Measurements from ENCODE around the gene EHBP1. TPM values are rescaled to one million over a fixed set of nuclear protein-coding genes. Genes with fewer than 3 reads are reported as not detected.
A peak's percentile ranks its signal among the peaks of the same experiment; 100 is the strongest.

The EHBP1 gene
- total and polyA plus RNA-seq, 2 donors (not counting 1 experiment from before 2014, with no cell fraction given) = 129 to 191 TPM

- no peak overlapping the region for H2AFZ ChIP-seq (ENCODE audit: low read length)
- no peak for TF ChIP-seq CTCF (conservative IDR thresholded peaks at IDR 0.05 in 1 of 2, IDR thresholded peaks at IDR 0.05 in 1 of 2; ENCODE audit: low read depth in 1 of 2, low read length in 2 of 2)
- TF ChIP-seq EZH2 (IDR thresholded peaks at IDR 0.05; ENCODE audit: low read length, missing control alignments) = peak; percentile 41
- no peaks in the 10 kb centered on the region for H3K9me3 ChIP-seq (ENCODE audit: control insufficient read depth, insufficient read depth, low read depth, low read length)
- no peaks in the 10 kb centered on the region for H4K20me1 ChIP-seq (ENCODE audit: control insufficient read depth, extremely low read depth, insufficient read depth, low read length)
- H3K4me3 ChIP-seq (replicated peaks in 1 of 4; ENCODE audit: control extremely low read depth in 1 of 4, insufficient read depth in 1 of 4, low read depth in 3 of 4, low read length in 4 of 4) = peak overlapping the region; percentile 14 to 56 (median 32)
- H3K79me2 ChIP-seq (ENCODE audit: control insufficient read depth, insufficient read depth, low read length) = no peaks in the 10 kb centered on the region
- no peak overlapping the region for H3K9ac ChIP-seq (ENCODE audit: insufficient read depth, low read length)
- DNase-seq (ENCODE audit: low read depth in 2 of 2) = no peak
- no peaks in the 10 kb centered on the region for H3K4me1 ChIP-seq (ENCODE audit: control insufficient read depth, extremely low read depth, insufficient read depth, low read length)
- peaks cover 54% of the 10 kb centered on the region for H3K27me3 ChIP-seq (ENCODE audit: control insufficient read depth, insufficient read depth, low read length)
- H3K27ac ChIP-seq (ENCODE audit: insufficient read depth, low read length) = no peak overlapping the region
- H3K4me2 ChIP-seq (ENCODE audit: extremely low read depth, insufficient read depth, low read length) = peak overlapping the region; percentile 89
- peaks cover 3% of the 10 kb centered on the region for H3K36me3 ChIP-seq (ENCODE audit: control insufficient read depth, insufficient read depth, low read length)
Measured at GRCh38 chr2:63049211-63049969, 343.9 kb downstream of the EHBP1 start.

GRCh38 chr2:63049970-63050333, 344.4 kb downstream of the EHBP1 start:
- no peaks in the 10 kb centered on the region for H4K20me1 ChIP-seq (ENCODE audit: control insufficient read depth, extremely low read depth, insufficient read depth, low read length)
- peaks cover 2% of the 10 kb centered on the region for H3K36me3 ChIP-seq (ENCODE audit: control insufficient read depth, insufficient read depth, low read length)
- H3K4me3 ChIP-seq (replicated peaks in 1 of 4; ENCODE audit: control extremely low read depth in 1 of 4, insufficient read depth in 1 of 4, low read depth in 3 of 4, low read length in 4 of 4) = peak overlapping the region; percentile 14 to 56 (median 32)
- no peak overlapping the region for H2AFZ ChIP-seq (ENCODE audit: low read length)
- H3K27ac ChIP-seq (ENCODE audit: insufficient read depth, low read length) = no peak overlapping the region
- DNase-seq (ENCODE audit: low read depth in 2 of 2) = no peak
- no peaks in the 10 kb centered on the region for H3K4me1 ChIP-seq (ENCODE audit: control insufficient read depth, extremely low read depth, insufficient read depth, low read length)
- peak overlapping the region; percentile 89 for H3K4me2 ChIP-seq (ENCODE audit: extremely low read depth, insufficient read depth, low read length)
- peaks cover 60% of the 10 kb centered on the region for H3K27me3 ChIP-seq (ENCODE audit: control insufficient read depth, insufficient read depth, low read length)
- H3K79me2 ChIP-seq (ENCODE audit: control insufficient read depth, insufficient read depth, low read length) = no peaks in the 10 kb centered on the region
- TF ChIP-seq EZH2 (IDR thresholded peaks at IDR 0.05; ENCODE audit: low read length, missing control alignments) (no peak), CTCF (conservative IDR thresholded peaks at IDR 0.05 in 1 of 2, IDR thresholded peaks at IDR 0.05 in 1 of 2; ENCODE audit: low read depth in 1 of 2, low read length in 2 of 2) (no peak)
- H3K9ac ChIP-seq (ENCODE audit: insufficient read depth, low read length) = no peak overlapping the region
- H3K9me3 ChIP-seq (ENCODE audit: control insufficient read depth, insufficient read depth, low read depth, low read length) = no peaks in the 10 kb centered on the region

DNA sequence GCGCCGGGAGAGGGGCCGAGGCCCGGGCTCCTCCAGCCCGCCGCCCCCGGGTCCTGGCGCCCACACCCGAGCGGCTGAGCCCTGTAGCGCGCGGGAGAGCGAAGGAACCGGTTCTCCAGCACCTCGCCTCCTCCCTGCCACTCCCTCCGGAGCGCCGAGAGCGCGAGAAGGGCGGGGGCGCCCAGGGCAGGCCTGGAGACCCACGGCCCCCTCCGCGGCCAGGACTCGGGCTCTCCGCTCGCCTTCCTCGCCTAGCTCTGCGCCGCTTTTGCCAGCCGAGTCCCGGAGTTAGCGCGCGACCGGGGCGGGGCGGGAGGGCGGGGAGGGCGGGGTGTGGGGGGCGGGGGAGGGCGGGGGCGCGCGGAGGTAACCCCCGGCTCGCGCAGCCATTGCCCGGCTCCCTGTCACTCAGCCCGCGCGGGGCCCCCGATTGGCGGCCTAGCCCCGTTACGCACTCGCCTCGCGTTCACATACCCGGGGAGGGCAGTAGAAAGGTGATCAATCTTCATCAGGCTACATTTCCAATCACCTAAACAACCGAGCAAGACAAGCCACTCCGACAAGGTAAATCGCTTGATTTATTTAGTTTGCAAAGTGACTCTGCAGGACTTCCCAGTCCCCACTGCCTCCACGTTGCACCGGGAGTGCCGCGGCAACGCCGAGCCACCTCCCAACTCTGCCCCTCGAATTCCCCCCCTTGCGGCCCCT, 345.0 kb downstream of the EHBP1 start, which contains the start of gene OTX1:
TSS of gene OTX1 (plus strand) at position 497 of the 708 bp plus-strand sequence. CDS start 2,161 bp downstream, outside the sequence.
- Histone ChIP-seq H4K20me1 (ENCODE audit: control insufficient read depth, extremely low read depth, insufficient read depth, low read length) (no peaks in the 10 kb centered on the region), H3K27me3 (ENCODE audit: control insufficient read depth, insufficient read depth, low read length) (peaks cover 65% of the 10 kb centered on the region), H3K9ac (ENCODE audit: insufficient read depth, low read length) (no peak within 1 kb of the TSS), H3K79me2 (ENCODE audit: control insufficient read depth, insufficient read depth, low read length) (no peaks in the 10 kb centered on the region), H3K4me1 (ENCODE audit: control insufficient read depth, extremely low read depth, insufficient read depth, low read length) (no peaks in the 10 kb centered on the region), H3K4me2 (ENCODE audit: extremely low read depth, insufficient read depth, low read length) (peak within 1 kb of the TSS; percentile 93), H2AFZ (ENCODE audit: low read length) (no peak within 1 kb of the TSS), H3K27ac (ENCODE audit: insufficient read depth, low read length) (no peak within 1 kb of the TSS), H3K36me3 (ENCODE audit: control insufficient read depth, insufficient read depth, low read length) (no peaks in the 10 kb centered on the region), H3K9me3 (ENCODE audit: control insufficient read depth, insufficient read depth, low read depth, low read length) (no peaks in the 10 kb centered on the region), H3K4me3 (replicated peaks in 1 of 4; ENCODE audit: control extremely low read depth in 1 of 4, insufficient read depth in 1 of 4, low read depth in 3 of 4, low read length in 4 of 4) (peak within 1 kb of the TSS; percentile 47 to 61 (median 52))
- TF ChIP-seq EZH2 (IDR thresholded peaks at IDR 0.05; ENCODE audit: low read length, missing control alignments) (peak; percentile 75), CTCF (conservative IDR thresholded peaks at IDR 0.05 in 1 of 2, IDR thresholded peaks at IDR 0.05 in 1 of 2; ENCODE audit: low read depth in 1 of 2, low read length in 2 of 2) (no peak)
- DNase-seq (ENCODE audit: low read depth in 2 of 2) = peak in 1 of 2 donors; percentile 30

Data from fibroblast of lung (primary cell).